ENCODE data around the gene TPCN1.

DNA sequence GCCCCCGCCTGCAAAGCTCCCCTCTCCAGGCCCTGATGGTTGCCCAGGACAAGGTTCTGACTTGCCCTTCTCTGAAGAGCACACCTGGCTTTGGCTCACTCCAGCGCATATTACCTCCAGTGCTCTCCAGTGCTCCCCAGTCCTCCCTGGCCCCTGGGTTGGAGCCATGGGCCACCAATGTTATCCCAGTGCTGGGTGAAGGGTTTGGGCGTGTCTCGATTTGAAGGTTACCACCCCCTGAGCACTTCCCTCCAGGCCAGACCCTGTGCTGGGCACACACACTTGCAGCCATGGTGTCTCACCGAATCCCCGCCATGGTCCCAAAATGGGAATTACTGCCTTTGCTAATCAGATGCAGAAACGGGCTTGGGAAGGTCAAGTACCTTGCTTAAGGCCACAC is 24.7 kb upstream of the TPCN1 start:
- TF ChIP-seq, protein P1, sequence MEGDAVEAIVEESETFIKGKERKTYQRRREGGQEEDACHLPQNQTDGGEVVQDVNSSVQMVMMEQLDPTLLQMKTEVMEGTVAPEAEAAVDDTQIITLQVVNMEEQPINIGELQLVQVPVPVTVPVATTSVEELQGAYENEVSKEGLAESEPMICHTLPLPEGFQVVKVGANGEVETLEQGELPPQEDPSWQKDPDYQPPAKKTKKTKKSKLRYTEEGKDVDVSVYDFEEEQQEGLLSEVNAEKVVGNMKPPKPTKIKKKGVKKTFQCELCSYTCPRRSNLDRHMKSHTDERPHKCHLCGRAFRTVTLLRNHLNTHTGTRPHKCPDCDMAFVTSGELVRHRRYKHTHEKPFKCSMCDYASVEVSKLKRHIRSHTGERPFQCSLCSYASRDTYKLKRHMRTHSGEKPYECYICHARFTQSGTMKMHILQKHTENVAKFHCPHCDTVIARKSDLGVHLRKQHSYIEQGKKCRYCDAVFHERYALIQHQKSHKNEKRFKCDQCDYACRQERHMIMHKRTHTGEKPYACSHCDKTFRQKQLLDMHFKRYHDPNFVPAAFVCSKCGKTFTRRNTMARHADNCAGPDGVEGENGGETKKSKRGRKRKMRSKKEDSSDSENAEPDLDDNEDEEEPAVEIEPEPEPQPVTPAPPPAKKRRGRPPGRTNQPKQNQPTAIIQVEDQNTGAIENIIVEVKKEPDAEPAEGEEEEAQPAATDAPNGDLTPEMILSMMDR (tag by site-specific recombination; IDR thresholded peaks at IDR 0.05), result no peak
- TF ChIP-seq MZF1 (tag by site-specific recombination; IDR thresholded peaks at IDR 0.05; ENCODE audit: borderline replicate concordance), result no peak
- TF ChIP-seq, protein P2, sequence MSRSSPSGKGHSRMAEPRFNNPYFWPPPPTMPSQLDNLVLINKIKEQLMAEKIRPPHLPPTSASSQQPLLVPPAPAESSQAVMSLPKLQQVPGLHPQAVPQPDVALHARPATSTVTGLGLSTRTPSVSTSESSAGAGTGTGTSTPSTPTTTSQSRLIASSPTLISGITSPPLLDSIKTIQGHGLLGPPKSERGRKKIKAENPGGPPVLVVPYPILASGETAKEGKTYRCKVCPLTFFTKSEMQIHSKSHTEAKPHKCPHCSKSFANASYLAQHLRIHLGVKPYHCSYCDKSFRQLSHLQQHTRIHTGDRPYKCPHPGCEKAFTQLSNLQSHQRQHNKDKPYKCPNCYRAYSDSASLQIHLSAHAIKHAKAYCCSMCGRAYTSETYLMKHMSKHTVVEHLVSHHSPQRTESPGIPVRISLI (tag by site-specific recombination; IDR thresholded peaks at IDR 0.05), result no peak
- TF ChIP-seq, protein P3, sequence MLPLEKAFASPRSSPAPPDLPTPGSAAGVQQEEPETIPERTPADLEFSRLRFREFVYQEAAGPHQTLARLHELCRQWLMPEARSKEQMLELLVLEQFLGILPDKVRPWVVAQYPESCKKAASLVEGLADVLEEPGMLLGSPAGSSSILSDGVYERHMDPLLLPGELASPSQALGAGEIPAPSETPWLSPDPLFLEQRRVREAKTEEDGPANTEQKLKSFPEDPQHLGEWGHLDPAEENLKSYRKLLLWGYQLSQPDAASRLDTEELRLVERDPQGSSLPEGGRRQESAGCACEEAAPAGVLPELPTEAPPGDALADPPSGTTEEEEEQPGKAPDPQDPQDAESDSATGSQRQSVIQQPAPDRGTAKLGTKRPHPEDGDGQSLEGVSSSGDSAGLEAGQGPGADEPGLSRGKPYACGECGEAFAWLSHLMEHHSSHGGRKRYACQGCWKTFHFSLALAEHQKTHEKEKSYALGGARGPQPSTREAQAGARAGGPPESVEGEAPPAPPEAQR (tag by site-specific recombination; IDR thresholded peaks at IDR 0.05), result no peak
- TF ChIP-seq, protein P4, sequence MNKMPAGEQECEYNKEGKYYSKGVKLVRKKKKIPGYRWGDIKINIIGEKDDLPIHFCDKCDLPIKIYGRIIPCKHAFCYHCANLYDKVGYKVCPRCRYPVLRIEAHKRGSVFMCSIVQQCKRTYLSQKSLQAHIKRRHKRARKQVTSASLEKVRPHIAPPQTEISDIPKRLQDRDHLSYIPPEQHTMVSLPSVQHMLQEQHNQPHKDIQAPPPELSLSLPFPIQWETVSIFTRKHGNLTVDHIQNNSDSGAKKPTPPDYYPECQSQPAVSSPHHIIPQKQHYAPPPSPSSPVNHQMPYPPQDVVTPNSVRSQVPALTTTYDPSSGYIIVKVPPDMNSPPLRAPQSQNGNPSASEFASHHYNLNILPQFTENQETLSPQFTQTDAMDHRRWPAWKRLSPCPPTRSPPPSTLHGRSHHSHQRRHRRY (tag by site-specific recombination; IDR thresholded peaks at IDR 0.05), result no peak
- no peak for TF ChIP-seq ZNF24 (tag by site-specific recombination; IDR thresholded peaks at IDR 0.05)

All from HEK293 (cell line).